Stimulated activated CD4-positive, alpha-beta T cell treated with anti-CD3 and anti-CD28 coated beads, Interleukin-1b, Interleukin-23, amount 100 ng/mL, for 1 hour (primary cell): ENCODE data around the gene IL17REL.
"Not testable (repeated sequence)": the region's sequence is repeated elsewhere in the genome, so short reads cannot be mapped to it uniquely, and the experiment has no call there.

ENCODE experiments used
- DNase-seq, 2 donors: peaks; one replicate each; pipeline ENCODE4 v3.0.0-alpha.2; 2020; ENCODE audit warnings: low read depth in 2 of 2

Gene IL17REL

DNA sequence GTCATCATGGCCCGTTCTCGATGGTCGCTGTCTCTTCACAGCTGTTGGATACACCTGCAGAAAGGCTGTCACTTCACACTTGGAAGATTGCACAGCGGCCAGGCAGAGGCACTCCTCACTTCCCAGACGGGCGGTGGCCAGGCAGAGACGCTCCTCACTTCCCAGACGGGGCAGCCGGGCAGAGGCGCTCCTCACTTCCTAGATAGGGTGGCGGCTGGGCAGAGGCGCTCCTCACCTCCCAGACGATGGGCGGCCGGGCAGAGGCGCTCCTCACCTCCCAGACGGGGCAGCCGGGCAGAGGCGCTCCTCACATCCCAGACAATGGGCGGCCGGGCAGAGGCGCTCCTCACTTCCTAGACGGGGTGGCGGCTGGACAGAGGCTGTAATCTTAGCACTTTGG lies 22.7 kb downstream of the IL17REL start:
- not testable (repeated sequence) for DNase-seq

DNA sequence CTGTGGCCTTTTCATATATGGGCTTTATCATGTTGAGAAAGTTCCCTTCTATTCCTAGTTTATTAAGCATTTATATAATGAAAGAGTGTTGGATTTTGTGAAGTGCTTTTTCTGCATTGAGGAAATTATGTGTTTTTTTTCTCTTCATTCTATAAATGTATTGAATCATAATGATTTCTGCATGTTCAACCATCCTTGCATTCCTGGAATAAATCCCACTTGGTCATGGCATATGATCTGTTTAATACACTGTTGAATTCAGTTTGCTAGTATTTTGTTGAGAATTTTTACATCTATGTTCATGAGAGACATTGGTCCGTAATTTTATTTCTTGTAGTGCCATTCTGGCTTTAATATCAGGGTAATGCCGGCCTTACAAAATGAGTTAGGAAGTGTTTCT lies 26.2 kb downstream of the IL17REL start:
- no peak for DNase-seq

DNA sequence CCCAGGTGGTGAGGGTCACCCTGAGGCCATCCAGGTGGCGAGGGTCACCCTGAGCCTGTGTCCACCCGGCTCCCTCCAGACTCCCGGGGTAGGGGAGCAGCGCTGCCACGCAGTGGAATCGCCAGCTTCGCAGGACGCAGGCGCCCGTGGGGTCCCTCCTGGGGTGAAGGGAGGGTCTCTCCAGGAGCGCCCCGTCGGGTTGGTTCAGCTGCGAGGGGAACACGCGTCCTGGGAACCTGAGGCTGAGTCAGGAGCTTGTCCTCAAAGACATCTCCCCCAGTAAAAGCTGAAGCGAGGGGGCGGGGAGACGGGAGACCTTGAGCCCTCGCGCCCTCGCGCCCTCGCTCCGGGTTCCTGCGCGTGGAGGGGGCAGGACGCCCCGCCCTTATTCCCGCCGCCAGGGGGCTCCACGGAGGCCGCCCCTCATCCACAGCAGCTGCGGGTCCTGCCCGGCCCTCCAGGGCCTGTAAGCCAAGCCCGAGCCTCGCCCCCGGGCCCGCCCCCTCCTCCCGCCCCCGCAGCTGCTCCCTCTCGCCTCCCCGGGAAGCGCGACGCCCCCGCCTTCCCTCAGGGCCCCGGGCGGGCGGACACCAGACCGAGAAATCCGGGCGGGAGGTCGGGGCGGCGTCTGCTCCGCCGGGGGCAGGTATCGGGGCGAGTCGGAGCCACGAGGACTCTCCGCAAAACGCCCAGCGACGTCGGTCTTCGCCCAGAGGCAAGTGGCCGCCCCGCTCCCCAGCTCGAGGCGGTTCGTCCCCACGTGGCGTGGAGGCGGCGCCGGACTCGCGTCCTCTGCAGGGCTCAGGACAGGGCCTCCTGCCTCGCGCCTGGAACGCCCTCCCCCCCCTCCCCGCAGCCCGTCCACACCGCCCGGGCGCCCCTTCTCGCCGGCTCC lies 29.2 kb downstream of the IL17REL start:
- DNase-seq = no peak

- not testable (repeated sequence) for DNase-seq
Observed at GRCh38 chr22:49981799-49982198, 30.8 kb downstream of the IL17REL start.

- no peak for DNase-seq
Observed at GRCh38 chr22:49979587-49980264, 32.8 kb downstream of the IL17REL start.

DNA sequence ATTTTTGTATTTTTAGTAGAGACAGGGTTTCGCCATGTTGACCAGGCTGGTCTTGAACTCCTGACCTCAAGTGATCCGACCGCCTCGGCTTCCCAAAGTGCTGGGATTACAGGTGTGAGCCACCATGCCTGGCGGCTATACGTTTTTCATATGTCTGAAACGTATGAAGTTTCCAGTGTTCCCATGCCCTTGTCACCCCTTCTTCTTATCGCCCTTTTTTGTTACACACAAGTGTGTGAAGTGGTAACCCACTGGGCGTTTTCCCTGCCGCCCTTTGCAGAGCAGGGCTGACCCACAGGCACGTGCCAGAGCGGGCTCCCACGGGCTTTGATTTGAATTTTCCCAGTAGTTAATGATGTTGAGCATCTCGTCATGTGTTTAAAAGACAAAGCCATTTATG lies 35.0 kb downstream of the IL17REL start:
- no peak for DNase-seq

GRCh38 chr22:49976439-49977175 lies 36.0 kb downstream of the IL17REL start:
- DNase-seq = no peak

GRCh38 chr22:49975543-49976389 lies 36.8 kb downstream of the IL17REL start:
- DNase-seq = no peak

DNA sequence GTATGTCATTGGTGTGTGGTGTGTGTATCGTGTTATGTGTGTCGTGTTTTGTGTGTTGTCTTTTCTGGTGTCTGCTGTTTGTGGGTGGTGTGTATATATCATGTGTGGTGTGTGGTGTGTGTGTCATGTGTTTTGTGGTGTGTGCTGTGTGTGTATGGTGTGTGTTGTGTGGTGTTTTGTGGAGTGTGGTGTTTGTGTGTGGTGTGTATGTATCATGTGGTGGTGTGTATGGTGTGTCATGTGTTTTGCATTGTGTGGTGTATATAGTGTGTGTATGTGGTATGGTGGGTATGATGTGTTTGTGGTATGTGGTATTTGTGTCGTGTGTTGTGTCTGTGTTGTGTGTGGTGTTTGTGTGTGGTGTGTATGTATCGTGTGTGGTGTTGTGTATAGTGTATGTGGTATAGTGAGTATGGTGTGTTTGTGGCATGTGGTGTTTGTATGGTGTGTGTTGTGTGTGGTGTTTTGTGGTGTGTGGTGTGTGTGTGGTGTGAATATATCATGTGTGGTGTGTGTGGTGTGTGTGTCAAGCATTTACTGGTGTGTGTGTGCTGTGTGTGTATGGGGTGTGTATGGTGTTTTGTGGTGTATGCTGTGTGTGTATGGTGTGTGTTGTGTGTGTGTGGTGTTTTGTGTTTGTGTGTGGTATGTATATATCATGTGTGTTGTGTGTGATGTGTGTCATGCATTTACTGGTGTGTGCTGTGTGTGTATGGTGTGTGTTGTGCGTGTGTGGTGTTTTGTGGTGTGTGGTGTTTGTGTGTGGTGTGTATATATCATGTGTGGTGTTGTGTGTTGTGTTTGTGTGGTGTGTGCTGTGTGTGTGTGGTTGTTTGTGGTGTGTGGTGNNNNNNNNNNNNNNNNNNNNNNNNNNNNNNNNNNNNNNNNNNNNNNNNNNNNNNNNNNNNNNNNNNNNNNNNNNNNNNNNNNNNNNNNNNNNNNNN lies 39.3 kb downstream of the IL17REL start:
- no peak for DNase-seq

GRCh38 chr22:49972163-49973017 lies 40.2 kb downstream of the IL17REL start:
- DNase-seq = no peak

- no peak for DNase-seq
Observed at GRCh38 chr22:49971232-49972162, 41.1 kb downstream of the IL17REL start.

DNA sequence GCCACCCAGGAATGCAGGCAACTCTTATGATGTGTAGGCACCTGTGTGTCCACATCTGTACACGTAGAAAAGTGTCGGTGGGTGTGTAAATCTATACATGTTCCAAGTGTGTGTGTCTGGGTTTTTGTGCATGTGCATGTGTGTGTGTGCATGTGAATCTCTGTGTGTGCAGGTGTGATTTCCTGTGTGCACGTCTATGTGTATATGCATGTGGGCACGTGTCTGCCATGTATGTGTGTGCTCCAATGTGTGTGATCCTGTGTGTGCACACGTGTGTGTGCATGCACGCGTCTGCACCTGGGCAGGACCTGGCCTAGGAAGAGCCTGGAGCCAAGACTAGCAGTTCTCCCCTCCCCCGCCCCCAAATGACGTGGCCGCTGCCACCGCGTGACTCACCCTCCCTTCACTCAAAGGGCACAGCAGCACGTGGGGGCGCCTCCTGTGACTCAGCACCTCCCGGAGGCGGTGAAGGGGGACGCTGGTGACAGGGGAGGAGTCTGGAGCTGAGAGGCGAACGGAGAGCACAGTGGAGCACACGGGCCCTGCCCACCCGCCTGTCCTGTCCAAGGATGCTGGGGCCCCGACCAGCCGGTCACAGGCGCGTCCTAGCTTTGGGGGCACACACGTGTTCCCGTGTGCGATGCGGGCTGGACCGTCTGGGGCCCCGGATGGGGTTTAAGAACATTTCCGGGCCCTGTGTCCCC lies 41.9 kb downstream of the IL17REL start:
- DNase-seq = peak; percentile 89 to 90

DNA sequence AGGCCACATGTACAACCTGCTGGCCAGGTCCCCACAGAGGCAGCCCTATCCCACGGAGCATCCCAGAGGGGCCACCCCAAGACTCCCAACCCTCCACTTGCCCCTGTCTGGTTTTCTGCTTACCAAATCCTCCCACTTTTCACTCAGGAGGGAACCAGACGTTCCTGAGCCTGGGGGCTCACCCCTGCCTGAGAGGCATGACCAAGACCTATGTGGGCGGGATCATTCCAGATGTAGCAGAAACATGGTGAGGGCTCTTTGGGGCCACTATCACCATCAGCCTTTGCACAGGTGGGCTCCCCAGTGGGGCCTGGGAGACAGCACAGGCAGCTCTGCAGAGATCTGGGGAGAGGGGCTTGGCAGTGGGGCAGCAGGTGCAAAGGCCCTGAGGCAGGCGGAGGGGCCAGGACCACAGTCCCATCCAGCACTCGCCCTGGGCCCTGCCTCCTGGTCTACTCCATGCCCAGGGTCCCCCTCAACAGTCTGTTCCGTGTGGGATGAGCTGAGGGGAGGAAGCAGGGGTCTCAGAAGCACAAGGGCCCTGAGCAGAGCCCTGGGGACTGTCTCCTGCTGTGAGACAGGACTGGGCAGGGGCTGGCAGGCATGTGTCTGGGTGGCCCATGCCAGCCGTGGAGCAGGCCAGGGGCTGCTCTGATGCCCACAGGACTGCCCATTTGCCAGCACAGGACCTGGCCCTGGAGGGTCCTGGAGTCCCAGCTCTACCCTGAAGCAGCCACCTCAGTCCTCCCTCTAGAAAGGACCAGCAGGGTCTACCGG lies 42.6 kb downstream of the IL17REL start:
- no peak for DNase-seq

DNA sequence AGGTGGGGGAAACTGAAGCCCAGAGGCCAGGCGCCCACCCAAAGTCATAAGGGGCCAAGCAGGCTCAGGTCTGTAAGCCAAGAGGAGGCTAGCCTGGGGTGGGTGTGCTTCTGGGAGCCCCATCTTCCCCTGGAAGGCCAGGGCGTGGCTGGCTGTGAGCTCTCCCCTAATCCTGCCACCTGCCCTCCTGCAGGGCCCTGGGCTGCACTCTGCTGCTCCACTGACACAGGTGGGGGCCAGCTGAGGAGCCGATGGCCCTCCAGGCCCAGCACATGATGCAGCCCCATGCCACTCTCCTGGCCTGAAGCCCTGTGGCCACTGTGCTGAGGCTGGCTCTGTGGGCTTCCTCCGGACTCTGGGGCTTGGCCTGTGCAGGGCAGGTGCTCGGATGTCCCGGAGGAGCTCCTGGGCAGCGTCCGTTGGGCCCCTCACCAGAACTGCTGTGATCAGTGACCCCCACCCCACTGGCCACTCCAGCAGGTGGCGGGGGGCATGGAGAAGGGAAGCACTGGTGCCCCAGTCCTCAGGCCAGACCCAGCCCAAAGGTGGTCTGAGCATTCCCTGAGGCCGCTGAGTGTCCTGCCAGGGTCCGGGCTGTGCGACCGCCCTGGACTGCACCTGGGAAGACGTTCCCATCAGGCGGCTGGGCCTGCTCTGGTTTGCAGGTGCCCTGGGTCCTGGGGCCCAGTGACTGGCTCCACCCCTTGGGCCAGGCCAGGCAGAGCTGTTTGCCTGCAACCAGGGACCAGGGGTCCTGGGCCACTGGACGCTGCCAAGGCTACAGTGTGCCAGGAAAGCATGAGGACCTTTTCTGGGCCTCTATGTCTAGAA lies 43.5 kb downstream of the IL17REL start:
- no peak for DNase-seq

GRCh38 chr22:49968313-49968830 lies 44.2 kb downstream of the IL17REL start:
- no peak for DNase-seq
